ENCODE results near the gene KANK2. TPM values are rescaled to one million over a fixed set of nuclear protein-coding genes. Genes with fewer than 3 reads are reported as not detected.
"Not testable (repeated sequence)": the region's sequence is repeated elsewhere in the genome, so short reads cannot be mapped to it uniquely, and the experiment has no call there.

KANK2 gene
- total RNA-seq, 1 experiment from 2014 or later = 88.9 TPM

- DNase-seq (ENCODE audit: low read depth) = not testable (repeated sequence)
These were observed 57.3 kb downstream of the KANK2 start for GRCh38 chr19:11140023-11140538.

GRCh38 chr19:11138601-11139300, 58.6 kb downstream of the KANK2 start:
- DNase-seq (ENCODE audit: low read depth) = peak; percentile 92

- DNase-seq (ENCODE audit: low read depth) = peak; percentile 96
These were observed 59.6 kb downstream of the KANK2 start for GRCh38 chr19:11137542-11138384.

GRCh38 chr19:11136400-11137101, 60.8 kb downstream of the KANK2 start:
- DNase-seq (ENCODE audit: low read depth) = peak; percentile 22

GRCh38 chr19:11131471-11131870, 65.9 kb downstream of the KANK2 start:
- no peak for DNase-seq (ENCODE audit: low read depth)

GRCh38 chr19:11130824-11131455, 66.4 kb downstream of the KANK2 start:
- DNase-seq (ENCODE audit: low read depth) = peak; percentile 69

GRCh38 chr19:11127905-11128304, 69.4 kb downstream of the KANK2 start:
- no peak for DNase-seq (ENCODE audit: low read depth)

- DNase-seq (ENCODE audit: low read depth) = peak; percentile 67
These were observed 71.2 kb downstream of the KANK2 start for GRCh38 chr19:11125994-11126685.

GRCh38 chr19:11124157-11124556, 73.2 kb downstream of the KANK2 start:
- DNase-seq (ENCODE audit: low read depth) = not testable (repeated sequence)

GRCh38 chr19:11123114-11123513, 74.2 kb downstream of the KANK2 start:
- DNase-seq (ENCODE audit: low read depth) = no peak

- DNase-seq (ENCODE audit: low read depth) = not testable (repeated sequence)
These were observed 75.4 kb downstream of the KANK2 start for GRCh38 chr19:11121963-11122362.

- DNase-seq (ENCODE audit: low read depth) = no peak
These were observed 80.8 kb downstream of the KANK2 start for GRCh38 chr19:11116507-11116906.

GRCh38 chr19:11115895-11116446, 81.4 kb downstream of the KANK2 start:
- no peak for DNase-seq (ENCODE audit: low read depth)

GRCh38 chr19:11115042-11115441, 82.3 kb downstream of the KANK2 start:
- no peak for DNase-seq (ENCODE audit: low read depth)

Other genes starting within 250 kb of the KANK2 start
- gene SMARCA4, start 236.5 kb downstream of the KANK2 start, total RNA-seq (2014; rRNA removed; shearing (Covaris generic)) = 59.4 and 72.9 TPM in 2 replicates
- gene LDLR, start 108.1 kb downstream of the KANK2 start, total RNA-seq (2014; rRNA removed; shearing (Covaris generic)) = 44.0 and 46.7 TPM in 2 replicates
- gene SPC24, start 41.8 kb downstream of the KANK2 start, total RNA-seq (2014; rRNA removed; shearing (Covaris generic)) = 57.7 and 85.1 TPM in 2 replicates
- not detected in 2 replicates for gene ANGPTL8, start 42.1 kb upstream of the KANK2 start, total RNA-seq (2014; rRNA removed; shearing (Covaris generic))
- gene DOCK6, start 65.0 kb upstream of the KANK2 start, total RNA-seq (2014; rRNA removed; shearing (Covaris generic)) = 2.5 and 3.2 TPM in 2 replicates
- gene TSPAN16, start 98.6 kb upstream of the KANK2 start, total RNA-seq (2014; rRNA removed; shearing (Covaris generic)) = not detected in 2 replicates
- gene RAB3D, start 142.1 kb upstream of the KANK2 start, total RNA-seq (2014; rRNA removed; shearing (Covaris generic)) = 6.2 and 7.5 TPM in 2 replicates
- 211 and 255 TPM in 2 replicates for gene TMEM205, start 148.7 kb upstream of the KANK2 start, total RNA-seq (2014; rRNA removed; shearing (Covaris generic))
- gene CCDC159, start 149.0 kb upstream of the KANK2 start, total RNA-seq (2014; rRNA removed; shearing (Covaris generic)) = 4.3 and 4.8 TPM in 2 replicates
- 14.1 and 17.3 TPM in 2 replicates for gene PLPPR2, start 157.9 kb upstream of the KANK2 start, total RNA-seq (2014; rRNA removed; shearing (Covaris generic))
- 2.0 and 3.0 TPM in 2 replicates for gene SWSAP1, start 177.1 kb upstream of the KANK2 start, total RNA-seq (2014; rRNA removed; shearing (Covaris generic))
- gene EPOR, start 186.8 kb upstream of the KANK2 start, total RNA-seq (2014; rRNA removed; shearing (Covaris generic)) = 21.2 and 22.9 TPM in 2 replicates
- 3.3 and 4.2 TPM in 2 replicates for gene RGL3, start 221.8 kb upstream of the KANK2 start, total RNA-seq (2014; rRNA removed; shearing (Covaris generic))
- gene ODAD3, start 237.6 kb upstream of the KANK2 start, total RNA-seq (2014; rRNA removed; shearing (Covaris generic)) = 2.3 and 3.1 TPM in 2 replicates
- 88.3 and 94.3 TPM in 2 replicates for gene PRKCSH, start 238.1 kb upstream of the KANK2 start, total RNA-seq (2014; rRNA removed; shearing (Covaris generic))

Data from RPMI7951 (cell line).